Measurements from ENCODE around the gene AP3B1.
"Not testable (repeated sequence)": the region's sequence is repeated elsewhere in the genome, so short reads cannot be mapped to it uniquely, and the experiment has no call there.

The AP3B1 gene

GRCh38 chr5:78070691-78071090, 223.8 kb downstream of the AP3B1 start:
- not testable (repeated sequence) for DNase-seq (ENCODE audit: low read depth in 1 of 2, low spot score in 1 of 2)

GRCh38 chr5:78067581-78067980, 226.9 kb downstream of the AP3B1 start:
- not testable (repeated sequence) for DNase-seq (ENCODE audit: low read depth in 1 of 2, low spot score in 1 of 2)

- not testable (repeated sequence) for DNase-seq (ENCODE audit: low read depth in 1 of 2, low spot score in 1 of 2)
Observed at GRCh38 chr5:78066722-78067121, 227.8 kb downstream of the AP3B1 start.

- DNase-seq (ENCODE audit: low read depth in 1 of 2, low spot score in 1 of 2): no peak
Observed at GRCh38 chr5:78065663-78066062, 228.8 kb downstream of the AP3B1 start.

- no peak for DNase-seq (ENCODE audit: low read depth in 1 of 2, low spot score in 1 of 2)
Observed at GRCh38 chr5:78064941-78065472, 229.5 kb downstream of the AP3B1 start.

- DNase-seq (ENCODE audit: low read depth in 1 of 2, low spot score in 1 of 2): no peak
Observed at GRCh38 chr5:78063495-78063894, 231.0 kb downstream of the AP3B1 start.

- no peak for DNase-seq (ENCODE audit: low read depth in 1 of 2, low spot score in 1 of 2)
Observed at GRCh38 chr5:78062645-78063044, 231.9 kb downstream of the AP3B1 start.

- no peak for DNase-seq (ENCODE audit: low read depth in 1 of 2, low spot score in 1 of 2)
Observed at GRCh38 chr5:78060421-78060820, 234.1 kb downstream of the AP3B1 start.

GRCh38 chr5:78058625-78059024, 235.9 kb downstream of the AP3B1 start:
- DNase-seq (ENCODE audit: low read depth in 1 of 2, low spot score in 1 of 2): no peak

GRCh38 chr5:78056901-78057514, 237.5 kb downstream of the AP3B1 start:
- DNase-seq (ENCODE audit: low read depth in 1 of 2, low spot score in 1 of 2): no peak

- no peak for DNase-seq (ENCODE audit: low read depth in 1 of 2, low spot score in 1 of 2)
Observed at GRCh38 chr5:78056053-78056452, 238.4 kb downstream of the AP3B1 start.

GRCh38 chr5:78050888-78051287, 243.6 kb downstream of the AP3B1 start:
- DNase-seq (ENCODE audit: low read depth in 1 of 2, low spot score in 1 of 2): no peak

- DNase-seq (ENCODE audit: low read depth in 1 of 2, low spot score in 1 of 2): not testable (repeated sequence)
Observed at GRCh38 chr5:78046823-78047222, 247.7 kb downstream of the AP3B1 start.

GRCh38 chr5:78046006-78046405, 248.5 kb downstream of the AP3B1 start:
- no peak for DNase-seq (ENCODE audit: low read depth in 1 of 2, low spot score in 1 of 2)

- no peak for DNase-seq (ENCODE audit: low read depth in 1 of 2, low spot score in 1 of 2)
Observed at GRCh38 chr5:78041805-78042204, 252.7 kb downstream of the AP3B1 start.

GRCh38 chr5:78025540-78025939, 269.0 kb downstream of the AP3B1 start:
- DNase-seq (ENCODE audit: low read depth in 1 of 2, low spot score in 1 of 2): no peak

GRCh38 chr5:78019744-78020143, 274.8 kb downstream of the AP3B1 start:
- no peak for DNase-seq (ENCODE audit: low read depth in 1 of 2, low spot score in 1 of 2)

GRCh38 chr5:78016863-78017529, 277.5 kb downstream of the AP3B1 start:
- DNase-seq (ENCODE audit: low read depth in 1 of 2, low spot score in 1 of 2): no peak

- no peak for DNase-seq (ENCODE audit: low read depth in 1 of 2, low spot score in 1 of 2)
Observed at GRCh38 chr5:78009937-78010527, 284.5 kb downstream of the AP3B1 start.

GRCh38 chr5:78008356-78008967, 286.0 kb downstream of the AP3B1 start:
- DNase-seq (ENCODE audit: low read depth in 1 of 2, low spot score in 1 of 2): no peak

GRCh38 chr5:78007233-78007632, 287.3 kb downstream of the AP3B1 start:
- DNase-seq (ENCODE audit: low read depth in 1 of 2, low spot score in 1 of 2): no peak

- DNase-seq (ENCODE audit: low read depth in 1 of 2, low spot score in 1 of 2): no peak
Observed at GRCh38 chr5:78006449-78006848, 288.0 kb downstream of the AP3B1 start.
